KMS-11 (cell line): ENCODE measurements around the gene MAP2K2.

Experiments used
- H2AFZ ChIP-seq: fragments of 200-600 bp; sonication (generic); 2 replicates; pipeline ENCODE4 v1.6.1; 2016; ENCODE audit warnings: antibody characterized with exemption, mixed run types, low read depth
- H3K27ac ChIP-seq: fragments of 200-600 bp; sonication (generic); 2 replicates; pipeline ENCODE4 v1.6.1; 2016; ENCODE audit warnings: mild to moderate bottlenecking, mixed run types
- H3K27me3 ChIP-seq: fragments of 200-600 bp; sonication (generic); 2 replicates; pipeline ENCODE4 v1.6.1; 2017; ENCODE audit warnings: mild to moderate bottlenecking, low read depth, mixed run types, moderate library complexity; ENCODE audit not compliant: insufficient read depth
- H3K36me3 ChIP-seq: fragments of 200-600 bp; sonication (generic); 2 replicates; pipeline ENCODE4 v1.6.1; 2017; ENCODE audit warnings: mild to moderate bottlenecking, mixed run types; ENCODE audit not compliant: insufficient read depth
- H3K4me1 ChIP-seq: fragments of 200-600 bp; sonication (generic); 2 replicates; pipeline ENCODE4 v1.6.1; 2016; ENCODE audit warnings: mild to moderate bottlenecking, low read depth, mixed run types; ENCODE audit not compliant: poor library complexity, severe bottlenecking
- H3K4me2 ChIP-seq: fragments of 200-600 bp; sonication (generic); 2 replicates; pipeline ENCODE4 v1.7.0; 2016; ENCODE audit warnings: mild to moderate bottlenecking, mixed run types
- H3K4me3 ChIP-seq: fragments of 200-600 bp; sonication (generic); IDR thresholded peaks from 2 replicates; pipeline ENCODE4 v1.6.1; 2017; ENCODE audit warnings: low read depth, low read length, mixed read lengths; ENCODE audit not compliant: insufficient read depth
- H3K79me2 ChIP-seq: fragments of 200-600 bp; sonication (generic); 2 replicates; pipeline ENCODE4 v1.6.1; 2016; ENCODE audit warnings: low read depth, mixed run types; ENCODE audit not compliant: insufficient read depth
- H3K9ac ChIP-seq: fragments of 200-600 bp; sonication (generic); 2 replicates; pipeline ENCODE4 v1.6.1; 2016; ENCODE audit warnings: mild to moderate bottlenecking, mixed run types
- H4K20me1 ChIP-seq: fragments of 200-600 bp; sonication (generic); 2 replicates; pipeline ENCODE4 v1.6.1; 2016; ENCODE audit warnings: mild to moderate bottlenecking, mixed run types; ENCODE audit not compliant: insufficient read depth
- TF ChIP-seq, protein P1 (sequence below): fragments of 200-600 bp; sonication (generic); conservative IDR thresholded peaks from 2 replicates; pipeline ENCODE4 v1.6.1; 2017; ENCODE audit warnings: low read depth, mild to moderate bottlenecking, antibody characterized with exemption, low read length, moderate library complexity, mixed read lengths

Gene MAP2K2

GRCh38 chr19:4099041-4099764 lies 24.7 kb downstream of the MAP2K2 start:
- Histone ChIP-seq H3K79me2 (no peaks in the 10 kb centered on the region), H3K4me2 (no peak overlapping the region), H3K4me1 (no peaks in the 10 kb centered on the region), H3K4me3 (no peak overlapping the region), H3K36me3 (no peaks in the 10 kb centered on the region), H2AFZ (no peak overlapping the region), H4K20me1 (no peaks in the 10 kb centered on the region), H3K27ac (no peak overlapping the region), H3K9ac (no peak overlapping the region), H3K27me3 (no peaks in the 10 kb centered on the region)
- TF ChIP-seq, protein P1, sequence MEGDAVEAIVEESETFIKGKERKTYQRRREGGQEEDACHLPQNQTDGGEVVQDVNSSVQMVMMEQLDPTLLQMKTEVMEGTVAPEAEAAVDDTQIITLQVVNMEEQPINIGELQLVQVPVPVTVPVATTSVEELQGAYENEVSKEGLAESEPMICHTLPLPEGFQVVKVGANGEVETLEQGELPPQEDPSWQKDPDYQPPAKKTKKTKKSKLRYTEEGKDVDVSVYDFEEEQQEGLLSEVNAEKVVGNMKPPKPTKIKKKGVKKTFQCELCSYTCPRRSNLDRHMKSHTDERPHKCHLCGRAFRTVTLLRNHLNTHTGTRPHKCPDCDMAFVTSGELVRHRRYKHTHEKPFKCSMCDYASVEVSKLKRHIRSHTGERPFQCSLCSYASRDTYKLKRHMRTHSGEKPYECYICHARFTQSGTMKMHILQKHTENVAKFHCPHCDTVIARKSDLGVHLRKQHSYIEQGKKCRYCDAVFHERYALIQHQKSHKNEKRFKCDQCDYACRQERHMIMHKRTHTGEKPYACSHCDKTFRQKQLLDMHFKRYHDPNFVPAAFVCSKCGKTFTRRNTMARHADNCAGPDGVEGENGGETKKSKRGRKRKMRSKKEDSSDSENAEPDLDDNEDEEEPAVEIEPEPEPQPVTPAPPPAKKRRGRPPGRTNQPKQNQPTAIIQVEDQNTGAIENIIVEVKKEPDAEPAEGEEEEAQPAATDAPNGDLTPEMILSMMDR = no peak

DNA sequence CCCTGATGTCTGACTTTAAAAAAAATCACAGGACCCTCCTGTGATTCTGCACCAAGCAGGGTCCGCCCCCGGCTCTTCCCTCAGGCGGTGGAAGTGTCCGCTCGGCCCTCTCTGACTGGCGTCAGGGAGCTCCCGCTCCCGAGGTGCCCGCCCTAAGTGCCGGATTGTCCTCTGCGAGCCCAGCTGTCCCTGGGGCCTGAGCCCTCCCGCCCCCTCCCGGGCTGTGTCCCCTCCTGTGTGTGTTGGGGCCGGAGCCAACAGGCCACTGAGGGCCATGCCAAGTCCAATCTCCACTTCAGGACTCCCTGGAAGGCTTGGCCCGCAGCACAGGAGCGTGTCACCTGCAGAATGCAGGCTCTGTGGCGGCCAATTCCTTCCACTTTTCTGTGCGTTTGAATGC lies 25.4 kb downstream of the MAP2K2 start:
- no peaks in the 10 kb centered on the region for H3K27me3 ChIP-seq
- H3K36me3 ChIP-seq = no peaks in the 10 kb centered on the region

DNA sequence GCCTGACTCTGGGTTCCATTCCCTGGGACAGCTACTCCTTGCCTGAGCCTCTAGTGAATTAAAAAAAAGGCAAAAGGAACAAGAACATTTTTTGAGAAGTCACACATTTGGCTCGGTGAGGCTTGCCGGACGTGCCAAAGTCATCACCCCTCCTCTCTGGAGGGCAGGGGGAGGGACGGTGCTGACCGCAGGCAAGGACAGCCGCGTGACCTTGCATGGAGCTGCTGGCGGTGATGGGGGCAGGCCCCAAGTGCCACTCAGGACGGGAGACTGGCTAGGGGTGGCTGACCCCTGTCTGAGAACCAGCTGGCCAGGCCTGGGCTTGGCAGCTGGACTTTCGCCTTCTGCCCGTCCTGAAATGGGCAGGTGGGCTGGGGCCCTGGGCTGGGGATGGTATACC lies 26.4 kb downstream of the MAP2K2 start:
- Histone ChIP-seq H2AFZ (no peak overlapping the region), H3K27me3 (no peaks in the 10 kb centered on the region), H3K4me1 (no peaks in the 10 kb centered on the region), H3K27ac (no peak overlapping the region), H4K20me1 (no peaks in the 10 kb centered on the region), H3K9ac (no peak overlapping the region), H3K4me2 (no peak overlapping the region), H3K36me3 (no peaks in the 10 kb centered on the region), H3K4me3 (no peak overlapping the region), H3K79me2 (no peaks in the 10 kb centered on the region)
- TF ChIP-seq, protein P1 = no peak

More for the DNA sequence above, 25.4 kb downstream of the MAP2K2 start:
- Histone ChIP-seq H3K79me2 (no peaks in the 10 kb centered on the region), H4K20me1 (no peaks in the 10 kb centered on the region), H3K4me3 (no peak overlapping the region), H3K27ac (no peak overlapping the region), H3K4me2 (no peak overlapping the region), H3K4me1 (no peaks in the 10 kb centered on the region), H3K9ac (no peak overlapping the region), H2AFZ (no peak overlapping the region)
- TF ChIP-seq, protein P1 = no peak

DNA sequence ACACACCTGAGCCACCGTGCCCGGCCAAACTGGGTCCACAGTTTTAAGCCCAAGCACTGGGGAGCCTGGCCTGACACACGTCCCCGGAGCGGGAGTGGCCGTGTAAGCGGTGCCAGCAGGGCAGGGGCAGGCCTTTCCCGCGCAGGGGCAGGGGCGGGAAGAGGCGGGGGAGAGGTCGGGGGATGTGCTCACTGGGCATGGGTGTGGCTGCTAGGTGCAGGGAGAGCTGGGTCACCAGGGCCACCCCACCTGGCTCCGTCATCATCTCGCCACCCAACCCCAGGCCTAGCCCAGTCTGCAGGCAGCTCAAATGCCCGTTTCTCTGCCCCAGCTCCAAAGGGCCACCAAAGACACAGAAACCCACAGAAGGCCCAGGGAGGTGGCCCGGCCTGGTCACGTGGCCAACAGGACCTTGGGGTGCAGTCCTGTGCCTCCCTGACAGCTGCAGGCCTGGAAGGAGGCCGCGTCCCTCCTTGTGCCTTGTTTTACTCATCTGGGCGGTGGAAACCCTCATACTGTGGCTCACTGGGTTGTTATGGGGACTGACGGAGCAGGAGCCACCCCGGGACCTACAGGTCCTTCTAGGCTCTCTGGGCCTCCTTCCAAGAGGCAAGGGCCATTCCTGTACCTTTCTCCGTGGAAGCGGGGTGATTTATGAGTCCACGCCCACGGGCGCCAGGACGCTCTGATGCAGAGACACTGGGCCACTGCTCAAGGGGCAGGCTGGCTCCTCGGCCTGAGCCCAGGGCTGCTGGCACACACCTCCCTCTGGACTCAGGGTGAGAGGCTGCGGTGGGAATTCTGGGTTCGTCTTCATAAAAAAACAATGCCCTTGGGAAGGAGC lies 27.7 kb downstream of the MAP2K2 start:
- Histone ChIP-seq H3K4me2 (no peak overlapping the region), H3K4me1 (no peaks in the 10 kb centered on the region), H2AFZ (no peak overlapping the region), H3K79me2 (no peaks in the 10 kb centered on the region), H3K27me3 (no peaks in the 10 kb centered on the region), H4K20me1 (no peaks in the 10 kb centered on the region), H3K4me3 (no peak overlapping the region), H3K27ac (no peak overlapping the region), H3K9ac (no peak overlapping the region), H3K36me3 (no peaks in the 10 kb centered on the region)
- TF ChIP-seq, protein P1 = no peak
